GM21447 (cell line): ENCODE measurements around the gene ZNF627.
"Not testable (repeated sequence)": the region's sequence is repeated elsewhere in the genome, so short reads cannot be mapped to it uniquely, and the experiment has no call there.

Source experiments
- ATAC-seq: cut with Tn5 transposase; IDR thresholded peaks from one replicate; pipeline ENCODE4 v1.9.1; 2021; ENCODE audit not compliant: unreplicated experiment

ZNF627 gene

GRCh38 chr19:11597202-11598102, at the start of gene ZNF627:
Gene ZNF627, plus strand, starts transcription at chr19:11597483. Its CDS starts 145 bp downstream, at chr19:11597628.
- peak; percentile 97 for ATAC-seq

- no peak for ATAC-seq
Measured at GRCh38 chr19:11547929-11548700, 49.2 kb upstream of the ZNF627 start.

GRCh38 chr19:11549386-11549953, 47.8 kb upstream of the ZNF627 start:
- no peak for ATAC-seq

- no peak for ATAC-seq
Measured at GRCh38 chr19:11550265-11550664, 47.0 kb upstream of the ZNF627 start.

- ATAC-seq = no peak
Measured at GRCh38 chr19:11551603-11552235, 45.6 kb upstream of the ZNF627 start.

- no peak for ATAC-seq
Measured at GRCh38 chr19:11552666-11553372, 44.5 kb upstream of the ZNF627 start.

- ATAC-seq = no peak
Measured at GRCh38 chr19:11554160-11554559, 43.1 kb upstream of the ZNF627 start.

GRCh38 chr19:11555246-11555645, 42.0 kb upstream of the ZNF627 start:
- no peak for ATAC-seq

GRCh38 chr19:11556634-11557420, 40.5 kb upstream of the ZNF627 start:
- no peak for ATAC-seq

GRCh38 chr19:11558881-11559828, 38.1 kb upstream of the ZNF627 start, which contains the start of gene ELOF1:
Gene ELOF1, minus strand, starts transcription at chr19:11559230. Its CDS starts 4,883 bp downstream, at chr19:11554347.
- ATAC-seq = peak; percentile 62

- peak; percentile 42 for ATAC-seq
Measured at GRCh38 chr19:11560404-11561051, 36.8 kb upstream of the ZNF627 start.

GRCh38 chr19:11563532-11563931, 33.8 kb upstream of the ZNF627 start:
- no peak for ATAC-seq

GRCh38 chr19:11564082-11564807, 33.0 kb upstream of the ZNF627 start:
- ATAC-seq = not testable (repeated sequence)

- not testable (repeated sequence) for ATAC-seq
Measured at GRCh38 chr19:11565649-11565980, 31.7 kb upstream of the ZNF627 start.

GRCh38 chr19:11566164-11566563, 31.1 kb upstream of the ZNF627 start:
- no peak for ATAC-seq

- no peak for ATAC-seq
Measured at GRCh38 chr19:11570039-11570462, 27.2 kb upstream of the ZNF627 start.

- ATAC-seq = not testable (repeated sequence)
Measured at GRCh38 chr19:11573354-11573753, 23.9 kb upstream of the ZNF627 start.
